Stimulated activated CD8-positive, alpha-beta memory T cell treated with anti-CD3 and anti-CD28 coated beads, Interleukin-4, amount 100 ng/mL, for 48 hours (primary cell): Measurements from ENCODE around the gene ZCCHC14.

Experiments
- DNase-seq: peaks from one replicate; pipeline ENCODE4 v3.0.0-alpha.2; 2020

ZCCHC14 gene

DNA sequence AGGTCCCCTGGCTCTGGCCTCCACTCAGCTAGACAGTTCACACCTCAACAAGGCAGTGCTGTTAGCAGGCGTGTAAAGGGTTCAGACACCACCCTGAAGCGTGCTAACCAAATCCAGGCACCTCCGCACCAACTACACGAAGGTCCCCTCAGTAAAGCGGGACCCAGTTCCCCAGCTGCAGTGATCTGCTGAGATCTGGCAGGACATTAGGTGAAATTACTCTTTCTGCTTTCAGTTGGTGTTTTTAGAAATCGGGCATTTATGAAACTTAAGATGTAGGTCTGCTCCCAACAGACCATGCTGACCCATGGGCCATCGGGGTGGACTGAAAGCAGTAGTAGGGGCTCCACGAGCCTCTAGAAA, 136.4 kb downstream of the ZCCHC14 start:
- DNase-seq: no peak
